ENCODE measurements around the gene F2R.
"Not testable (repeated sequence)": the region's sequence is repeated elsewhere in the genome, so short reads cannot be mapped to it uniquely, and the experiment has no call there.

Gene F2R

DNA sequence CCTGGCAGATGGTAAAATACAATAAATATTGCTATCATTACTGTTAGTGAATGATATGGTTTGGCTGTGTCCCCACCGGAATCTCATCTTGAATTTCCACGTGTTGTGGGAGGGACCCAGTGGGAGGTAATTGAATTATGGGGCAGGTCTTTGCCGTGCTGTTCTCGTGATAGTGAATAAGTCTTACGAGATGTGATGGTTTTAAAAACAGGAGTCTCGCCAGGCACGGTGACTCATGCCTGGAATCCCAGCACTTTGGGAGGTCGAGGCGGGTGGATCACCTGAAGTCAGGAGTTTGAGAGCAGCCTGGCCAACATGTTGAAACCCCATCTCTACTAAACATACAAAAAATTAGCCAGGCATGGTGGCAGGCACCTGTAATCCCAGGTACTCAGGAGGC is 45.2 kb downstream of the F2R start:
- not testable (repeated sequence) for DNase-seq

DNA sequence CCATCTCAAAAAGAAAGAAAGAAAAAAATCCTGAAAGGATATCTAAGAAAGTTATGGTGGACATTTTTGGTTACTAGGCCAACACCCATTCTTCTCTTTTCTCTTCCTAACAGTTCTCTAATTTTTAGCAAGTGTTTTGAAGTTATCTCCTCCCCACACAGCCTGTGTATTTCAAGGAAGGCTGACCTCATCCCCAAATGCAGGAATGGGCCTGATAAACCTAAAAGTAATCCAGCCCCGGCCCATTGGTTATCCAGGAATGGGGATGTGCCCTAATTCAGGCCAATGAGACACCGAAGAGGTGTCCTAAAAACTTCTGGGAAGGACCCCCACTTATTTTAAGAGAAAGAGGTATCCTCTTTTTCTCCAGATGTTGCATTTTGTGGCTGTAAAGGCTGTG is 46.6 kb downstream of the F2R start:
- DNase-seq, result no peak

DNA sequence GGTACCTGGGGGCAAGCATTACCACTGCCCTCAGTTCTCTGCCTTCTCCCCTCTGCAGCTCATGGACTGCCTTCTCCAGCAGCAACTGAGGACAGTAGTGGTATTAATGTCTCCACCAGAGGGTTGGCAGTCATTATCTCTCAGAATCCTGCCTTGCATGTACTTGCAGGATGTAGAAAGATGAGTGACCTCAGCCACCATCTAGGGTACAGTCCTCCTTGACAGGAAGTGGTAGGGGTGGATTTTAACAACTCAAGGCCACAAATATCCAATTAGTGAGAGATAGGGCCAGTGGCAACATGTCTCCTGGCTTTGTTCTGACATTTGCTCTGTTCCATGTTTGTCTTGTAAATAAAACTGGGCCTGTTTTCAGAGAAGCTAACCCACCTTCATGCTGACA is 47.2 kb downstream of the F2R start:
- no peak for DNase-seq

DNA sequence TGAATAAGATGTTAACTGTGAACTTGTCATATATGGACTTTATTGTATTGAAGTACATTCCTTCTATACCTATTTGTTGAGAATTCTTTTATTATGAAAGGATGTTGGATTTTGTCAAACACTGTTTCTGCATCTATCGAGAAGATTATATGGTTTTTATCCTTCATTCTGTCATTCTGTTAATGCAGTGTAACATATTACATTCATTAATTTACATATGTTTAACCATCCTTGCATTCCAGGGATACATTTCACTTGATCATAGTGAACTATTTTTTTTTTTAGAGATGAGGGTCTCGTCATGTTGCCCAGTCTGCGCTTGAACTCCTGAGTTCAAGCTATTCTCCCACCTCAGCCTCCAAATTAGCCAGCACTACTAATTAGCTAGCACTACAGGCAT is 48.4 kb downstream of the F2R start:
- no peak for DNase-seq

DNA sequence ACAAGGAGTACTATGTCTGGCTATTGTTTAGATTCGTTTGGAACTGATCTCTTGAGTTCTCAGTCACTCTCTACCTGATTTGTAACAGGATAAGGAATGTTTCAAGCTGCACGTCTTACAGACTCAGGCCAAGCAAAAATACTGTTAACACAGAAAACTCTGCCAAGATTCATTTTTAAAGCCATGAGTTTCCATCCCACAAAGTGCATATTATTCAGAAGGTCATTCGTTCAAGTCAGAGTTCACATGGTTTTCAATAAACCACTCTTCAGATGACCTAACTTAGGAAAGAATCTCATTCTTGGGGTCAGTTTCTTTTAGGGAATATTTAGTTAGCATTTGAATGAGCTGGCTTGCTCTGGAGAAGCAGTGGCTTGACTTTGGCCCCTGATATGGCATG is 49.3 kb downstream of the F2R start:
- no peak for DNase-seq

DNA sequence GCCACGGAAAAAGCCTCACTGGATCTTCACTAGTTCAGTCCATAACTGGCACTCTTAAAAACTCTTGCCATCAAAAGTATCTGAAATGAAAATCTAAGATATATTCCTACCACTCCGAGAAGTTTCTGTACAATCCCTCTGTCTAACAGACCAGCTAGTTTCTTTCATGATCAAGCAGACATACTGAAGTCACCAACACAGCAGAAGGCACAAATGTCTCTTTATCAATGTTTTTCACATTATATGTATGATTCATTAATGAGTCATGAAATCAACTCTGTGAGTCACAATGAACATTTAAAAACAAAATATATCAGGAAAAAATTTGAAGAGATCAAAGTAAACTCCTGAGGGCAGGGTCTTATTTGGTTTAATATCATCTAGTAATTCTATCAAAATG is 50.8 kb downstream of the F2R start:
- DNase-seq, result no peak

DNA sequence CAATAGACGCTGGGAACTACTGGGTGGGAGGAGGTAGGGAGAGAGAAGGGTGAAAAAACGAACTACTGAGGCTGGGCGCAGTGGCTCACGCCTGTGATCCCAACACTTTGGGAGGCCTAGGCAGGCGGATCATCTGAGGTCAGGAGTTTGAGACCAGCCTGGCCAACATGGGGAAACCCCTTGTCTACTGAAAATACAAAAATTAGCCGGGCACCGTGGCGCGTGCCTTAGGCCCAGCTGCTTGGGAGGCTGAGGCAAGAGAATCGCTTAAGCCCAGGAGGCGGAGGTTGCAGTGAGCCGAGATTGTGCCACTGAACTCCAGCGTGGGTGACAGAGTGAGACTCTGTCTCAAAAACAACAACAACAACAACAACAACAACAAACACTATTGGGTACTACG is 55.1 kb downstream of the F2R start:
- DNase-seq, result not testable (repeated sequence)

DNA sequence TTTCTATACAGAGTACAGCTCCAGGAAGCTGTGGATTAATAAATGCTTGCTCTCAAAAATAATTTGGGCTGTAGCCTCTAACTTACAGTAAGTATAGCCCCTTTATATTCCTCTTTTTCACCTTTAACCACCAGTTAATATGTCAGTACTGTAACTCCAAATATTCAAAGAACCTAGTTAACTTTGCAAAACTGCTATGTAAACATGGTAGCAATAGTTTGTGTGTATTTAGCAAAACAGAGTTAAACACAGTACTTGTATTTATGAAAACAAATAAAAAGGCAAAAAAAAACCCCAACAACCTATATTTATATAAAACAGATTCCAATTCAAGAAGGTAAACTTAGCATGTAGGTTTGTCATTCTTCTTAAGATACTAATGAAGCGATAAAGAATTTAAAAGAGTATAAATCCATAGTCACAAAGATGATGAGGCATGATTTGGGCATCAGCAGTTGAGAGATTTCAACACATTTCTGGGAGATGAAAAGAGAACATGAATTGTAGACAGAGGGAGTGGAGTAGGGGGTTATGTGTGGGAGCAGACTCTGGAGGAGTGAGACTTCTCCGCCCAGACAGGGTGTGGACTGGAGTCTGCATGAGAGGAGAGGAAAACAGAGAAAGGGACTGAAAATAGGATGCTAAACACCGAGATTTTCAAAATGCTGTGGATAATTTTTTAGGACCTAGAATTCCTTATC is 55.9 kb downstream of the F2R start:
- no peak for DNase-seq

DNA sequence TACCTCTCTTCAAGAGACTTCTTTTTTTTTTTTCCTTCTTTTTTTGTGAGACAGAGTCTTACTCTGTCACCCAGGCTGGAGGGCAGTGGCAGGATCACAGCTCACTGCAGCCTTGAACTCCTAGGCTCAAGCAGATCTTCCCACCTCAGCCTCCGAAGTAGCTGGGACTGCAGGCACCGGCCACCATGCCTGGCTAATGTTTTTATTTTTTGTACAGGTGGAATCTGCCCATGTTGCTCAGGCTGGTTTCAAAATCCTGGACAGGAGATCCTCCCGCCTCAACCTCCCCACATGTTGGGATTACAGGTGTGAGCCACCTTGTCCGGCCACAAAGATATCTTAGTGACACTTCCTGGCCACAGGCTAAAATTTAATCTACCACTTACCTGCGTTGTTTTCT is 60.0 kb downstream of the F2R start:
- no peak for DNase-seq

DNA sequence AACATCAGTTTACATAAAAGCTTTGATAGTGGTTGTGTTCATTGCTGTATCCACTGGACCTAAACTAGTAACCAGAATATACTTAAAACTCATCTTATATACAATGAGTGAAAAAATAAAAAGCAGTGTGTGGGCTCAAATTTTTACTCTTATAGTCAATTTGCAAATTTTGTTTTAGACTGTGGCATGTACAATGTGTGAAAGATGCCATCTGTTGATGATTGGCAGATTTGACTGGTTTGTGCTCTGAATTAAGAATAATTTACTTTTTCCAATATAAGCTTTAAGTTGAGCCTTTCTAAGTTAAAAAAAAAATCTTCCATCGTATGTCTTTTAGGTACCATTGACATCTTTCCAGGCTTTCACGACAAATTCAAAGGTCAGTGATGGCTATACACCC is 60.5 kb downstream of the F2R start:
- no peak for DNase-seq

DNA sequence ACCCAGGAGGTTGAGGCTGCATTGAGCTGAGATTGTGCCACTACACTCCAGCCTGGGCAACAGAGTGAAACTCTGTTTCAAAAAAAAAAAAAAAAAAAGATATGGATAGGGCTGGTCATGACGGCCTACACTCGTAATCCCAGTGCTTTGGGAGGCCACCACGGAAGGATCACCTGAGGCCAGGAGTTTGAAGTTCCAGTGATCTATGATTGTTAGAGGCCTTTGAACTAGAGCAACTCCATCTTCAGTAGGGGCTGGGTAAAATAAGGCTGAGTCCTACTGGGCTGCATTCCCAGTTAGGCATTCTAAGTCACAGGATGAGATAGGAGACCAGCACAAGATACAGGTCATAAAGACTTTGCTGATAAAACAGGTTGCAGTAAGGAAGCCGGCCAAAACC is 64.7 kb downstream of the F2R start:
- not testable (repeated sequence) for DNase-seq

DNA sequence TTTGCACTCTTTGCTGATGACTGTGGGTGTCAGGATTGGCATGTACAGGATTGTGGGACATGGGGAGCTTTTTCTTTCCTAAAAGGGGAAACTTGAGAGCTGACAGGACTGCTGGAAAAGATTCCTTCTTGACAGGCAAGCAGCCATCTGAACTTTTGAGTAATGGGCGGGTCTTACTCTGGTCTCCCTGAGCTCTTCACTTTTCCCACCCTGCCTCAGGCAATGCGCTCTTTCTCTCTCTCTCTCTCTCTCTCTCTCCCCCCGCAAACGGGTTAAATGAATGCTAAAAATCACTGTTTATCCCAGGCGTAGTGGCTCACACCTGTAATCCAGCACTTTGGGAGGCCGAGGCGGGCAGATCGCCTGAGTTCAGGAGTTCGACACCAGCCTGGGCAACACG is 65.8 kb downstream of the F2R start:
- no peak for DNase-seq

DNA sequence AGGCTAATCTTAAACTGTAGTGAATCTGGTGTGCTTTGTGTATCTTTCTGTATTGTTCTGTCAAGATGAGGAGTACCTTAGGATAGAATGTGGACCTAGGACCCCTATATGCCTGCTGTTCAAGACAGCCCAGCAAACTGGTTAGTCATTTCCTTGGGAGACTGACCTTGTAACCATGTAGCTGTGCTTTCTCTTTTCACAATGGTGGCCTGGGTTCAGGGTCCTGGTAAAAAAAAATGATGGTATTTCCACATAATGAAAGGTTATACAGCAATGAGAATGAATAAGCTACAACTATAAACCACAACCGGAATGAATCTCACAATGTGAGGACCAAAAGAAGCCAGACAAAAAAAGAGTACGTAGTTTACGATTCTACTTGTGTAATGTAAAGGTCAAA is 66.5 kb downstream of the F2R start:
- DNase-seq, result no peak

Data from NCI-H187 (cell line).